K562 (cell line): ENCODE measurements around the gene MAD2L1BP. TPM values are rescaled to one million over a fixed set of nuclear protein-coding genes. Genes with fewer than 3 reads are reported as not detected.

ENCODE experiments used
- BMI1 ChIP-seq: fragments of 150-350 bp; IDR thresholded peaks from 2 replicates; pipeline ENCODE4 v1.6.1; 2014; ENCODE audit warnings: low read length
- ERF ChIP-seq: fragments of 450-650 bp; formaldehyde crosslinking; IDR thresholded peaks from 2 replicates; pipeline ENCODE4 v1.4.0; 2020; ENCODE audit warnings: mild to moderate bottlenecking, mixed read lengths
- HDAC1 ChIP-seq, 2 experiments: fragments of 450-650 bp; IDR thresholded peaks; 2 replicates each; pipeline ENCODE4 v1.6.1; 2016 to 2017; ENCODE audit warnings: inconsistent platforms in 1 of 2, mild to moderate bottlenecking in 1 of 2, moderate library complexity in 1 of 2
- HNRNPH1 ChIP-seq: fragments of 200-400 bp; formaldehyde crosslinking; optimal IDR thresholded peaks from 2 replicates; pipeline ENCODE3; 2017; ENCODE audit warnings: low read depth, mild to moderate bottlenecking, low read length, moderate library complexity
- KAT2B ChIP-seq: IDR thresholded peaks from one replicate; pipeline ENCODE4 v1.6.1; 2012; ENCODE audit warnings: low read depth, mild to moderate bottlenecking, control low read depth, inconsistent platforms, low read length, moderate library complexity
- MECOM ChIP-seq: fragments of 250-450 bp; sonication (Bioruptor Pico); IDR thresholded peaks from 2 replicates; pipeline ENCODE4 v1.8.0; 2022; ENCODE audit warnings: inconsistent platforms
- POLR3A ChIP-seq: IDR thresholded peaks from 2 replicates; pipeline ENCODE4 v1.6.1; 2011; ENCODE audit warnings: borderline replicate concordance, mild to moderate bottlenecking, moderate library complexity; ENCODE audit not compliant: insufficient read length, insufficient read depth; ENCODE audit errors: extremely low read depth
- RUNX1 ChIP-seq: sonication (generic); IDR thresholded peaks from 2 replicates; pipeline ENCODE4 v1.6.1; 2016; ENCODE audit warnings: antibody characterized with exemption, low read depth
- SPI1 ChIP-seq: IDR thresholded peaks from 2 replicates; pipeline ENCODE4 v1.6.1; 2011; ENCODE audit warnings: low read depth, low read length, control low read depth, borderline replicate concordance
- TBP ChIP-seq: optimal IDR thresholded peaks from 2 replicates; pipeline ENCODE3; 2011; ENCODE audit warnings: low read depth, low read length, improper control_type of control experiment
- ZNF175 ChIP-seq: fragments of 200-800 bp; sonication (Bioruptor generic); IDR thresholded peaks from 2 replicates; pipeline ENCODE4 v1.6.1; 2016; ENCODE audit warnings: low read depth, mild to moderate bottlenecking, missing genetic modification characterization, missing compliant biosample characterization
- ZNF586 ChIP-seq: fragments of 450-650 bp; formaldehyde crosslinking; conservative IDR thresholded peaks from 2 replicates; pipeline ENCODE4 v1.4.0; 2020; ENCODE audit warnings: mild to moderate bottlenecking, moderate library complexity
- polyA plus RNA-seq, 8 experiments: library from polyadenylated mRNA; depleted of rRNA in 4 of 8; stranded (reverse) in 5 of 8; unstranded in 3 of 8; fragments of >200 nt; fragmentation: Nextera tagmentation in 2 of 8; fragmentation: Illumina TruSeq in 1 of 8; extraction: Ambion mirVana in 2 of 8; extraction: Trizol in 1 of 8; gene quantifications; 2 replicates each; pipeline versions ENCODE4 v1.2.1 to v1.2.3, GENCODE V29; 2011 to 2014; ENCODE audit warnings: inconsistent platforms in 1 of 8, missing spikeins in 1 of 8
- total RNA-seq, 7 experiments: library from RNA; depleted of rRNA in 6 of 7; stranded (reverse); fragments of >200 nt in 6 of 7; fragmentation: Illumina TruSeq in 2 of 7; extraction: Trizol in 2 of 7; gene quantifications; 2 replicates each; pipeline versions ENCODE4 v1.2.1 to v1.2.3, GENCODE V29; 2011 to 2021; ENCODE audit warnings: low replicate concordance in 1 of 7
- TF ChIP-seq, protein P1 (sequence below): sonication (generic); formaldehyde crosslinking; IDR thresholded peaks from 2 replicates; pipeline ENCODE4 v1.8.0; 2022; ENCODE audit warnings: missing genetic modification reagents, mild to moderate bottlenecking, borderline replicate concordance
- TF ChIP-seq, protein P2 (sequence below): sonication (generic); formaldehyde crosslinking; IDR thresholded peaks from 2 replicates; pipeline ENCODE4 v1.8.1; 2023; ENCODE audit warnings: mild to moderate bottlenecking, missing genetic modification reagents
- TF ChIP-seq, protein P3 (sequence below), 2 experiments: fragments of 450-650 bp in 1 of 2; IDR thresholded peaks; 2 replicates each; pipeline ENCODE4 v1.6.1; 2011 to 2017; ENCODE audit warnings: low read depth in 2 of 2, antibody characterized with exemption in 1 of 2, borderline replicate concordance in 1 of 2, low read length in 1 of 2, mild to moderate bottlenecking in 1 of 2, mixed read lengths in 1 of 2; ENCODE audit not compliant: control insufficient read depth in 1 of 2
- TF ChIP-seq, protein P4 (sequence below): fragments of 450-650 bp; conservative IDR thresholded peaks from 2 replicates; pipeline ENCODE4 v1.6.1; 2016; ENCODE audit warnings: missing genetic modification characterization, low read depth, mild to moderate bottlenecking, control low read depth, missing compliant biosample characterization

Gene MAD2L1BP
- total and polyA plus RNA-seq, 9 of the 15 experiments (the other 6 are each of a cell fraction or from before 2014, with no cell fraction given): 69.7 to 321 (median 111) TPM

DNA sequence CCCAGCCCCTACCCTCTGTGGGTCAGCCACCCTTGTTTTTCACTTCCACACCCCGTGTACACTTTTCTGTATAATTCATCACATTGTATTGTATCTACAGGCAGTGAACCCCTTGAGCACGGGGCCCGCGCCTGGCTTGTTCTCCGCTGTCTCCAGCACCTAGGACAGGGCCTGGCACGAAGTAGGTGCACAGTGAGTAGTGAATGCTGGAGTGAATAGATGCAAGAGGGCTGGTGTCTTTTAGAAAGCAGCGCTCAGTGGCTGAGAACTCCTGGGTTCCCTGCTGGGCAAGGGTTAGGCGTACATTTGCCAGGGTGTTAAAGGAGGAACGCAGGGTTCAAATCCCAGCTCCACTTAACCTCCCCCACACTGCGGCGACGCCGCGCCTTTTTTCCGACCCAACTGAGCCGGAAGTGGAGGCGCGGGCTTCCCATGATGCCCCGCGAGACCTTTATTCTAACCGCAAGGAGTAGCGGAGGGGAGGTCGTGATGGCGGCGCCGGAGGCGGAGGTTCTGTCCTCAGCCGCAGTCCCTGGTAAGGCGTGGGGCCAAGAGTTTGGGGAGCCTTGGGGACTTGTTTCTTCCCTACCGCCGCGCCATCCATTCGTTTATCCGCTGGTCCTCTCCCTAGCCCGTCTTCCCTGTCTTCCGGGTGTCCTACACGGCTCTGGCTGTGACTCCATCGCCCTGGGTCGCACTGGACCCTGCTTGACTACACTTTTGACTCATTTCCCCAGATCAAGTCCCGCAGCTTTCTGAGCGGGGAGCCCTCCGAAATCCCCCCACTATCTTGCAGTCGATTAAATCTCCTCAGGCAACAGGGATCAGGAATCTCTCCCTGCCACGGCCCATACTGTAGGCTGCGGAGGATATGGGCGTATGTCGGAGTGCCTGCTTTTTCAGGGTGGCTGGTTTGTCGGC is at the start of gene MAD2L1BP (continued):
- TF ChIP-seq, protein P1, sequence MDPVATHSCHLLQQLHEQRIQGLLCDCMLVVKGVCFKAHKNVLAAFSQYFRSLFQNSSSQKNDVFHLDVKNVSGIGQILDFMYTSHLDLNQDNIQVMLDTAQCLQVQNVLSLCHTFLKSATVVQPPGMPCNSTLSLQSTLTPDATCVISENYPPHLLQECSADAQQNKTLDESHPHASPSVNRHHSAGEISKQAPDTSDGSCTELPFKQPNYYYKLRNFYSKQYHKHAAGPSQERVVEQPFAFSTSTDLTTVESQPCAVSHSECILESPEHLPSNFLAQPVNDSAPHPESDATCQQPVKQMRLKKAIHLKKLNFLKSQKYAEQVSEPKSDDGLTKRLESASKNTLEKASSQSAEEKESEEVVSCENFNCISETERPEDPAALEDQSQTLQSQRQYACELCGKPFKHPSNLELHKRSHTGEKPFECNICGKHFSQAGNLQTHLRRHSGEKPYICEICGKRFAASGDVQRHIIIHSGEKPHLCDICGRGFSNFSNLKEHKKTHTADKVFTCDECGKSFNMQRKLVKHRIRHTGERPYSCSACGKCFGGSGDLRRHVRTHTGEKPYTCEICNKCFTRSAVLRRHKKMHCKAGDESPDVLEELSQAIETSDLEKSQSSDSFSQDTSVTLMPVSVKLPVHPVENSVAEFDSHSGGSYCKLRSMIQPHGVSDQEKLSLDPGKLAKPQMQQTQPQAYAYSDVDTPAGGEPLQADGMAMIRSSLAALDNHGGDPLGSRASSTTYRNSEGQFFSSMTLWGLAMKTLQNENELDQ (CRISPR knock-in tag): no peak
- TF ChIP-seq BMI1 (no peak), ERF (no peak), ZNF586 (CRISPR knock-in tag) (no peak), KAT2B (no peak), TBP (peak; percentile 90), ZNF175 (CRISPR knock-in tag) (peak; percentile 90), HNRNPH1 (no peak), HDAC1 (IDR thresholded peaks at IDR 0.05) (peak in 1 of 2 experiments; percentile 92; a peak in 2 of 4 replicates), POLR3A (no peak), MECOM (CRISPR knock-in tag) (peak; percentile 83), SPI1 (peak; percentile 46; the same call in 1 of the 2 replicates), RUNX1 (peak; percentile 44; the same call in 1 of the 2 replicates)
- TF ChIP-seq, protein P2, sequence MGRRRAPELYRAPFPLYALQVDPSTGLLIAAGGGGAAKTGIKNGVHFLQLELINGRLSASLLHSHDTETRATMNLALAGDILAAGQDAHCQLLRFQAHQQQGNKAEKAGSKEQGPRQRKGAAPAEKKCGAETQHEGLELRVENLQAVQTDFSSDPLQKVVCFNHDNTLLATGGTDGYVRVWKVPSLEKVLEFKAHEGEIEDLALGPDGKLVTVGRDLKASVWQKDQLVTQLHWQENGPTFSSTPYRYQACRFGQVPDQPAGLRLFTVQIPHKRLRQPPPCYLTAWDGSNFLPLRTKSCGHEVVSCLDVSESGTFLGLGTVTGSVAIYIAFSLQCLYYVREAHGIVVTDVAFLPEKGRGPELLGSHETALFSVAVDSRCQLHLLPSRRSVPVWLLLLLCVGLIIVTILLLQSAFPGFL (CRISPR knock-in tag): no peak
- TF ChIP-seq, protein P3, sequence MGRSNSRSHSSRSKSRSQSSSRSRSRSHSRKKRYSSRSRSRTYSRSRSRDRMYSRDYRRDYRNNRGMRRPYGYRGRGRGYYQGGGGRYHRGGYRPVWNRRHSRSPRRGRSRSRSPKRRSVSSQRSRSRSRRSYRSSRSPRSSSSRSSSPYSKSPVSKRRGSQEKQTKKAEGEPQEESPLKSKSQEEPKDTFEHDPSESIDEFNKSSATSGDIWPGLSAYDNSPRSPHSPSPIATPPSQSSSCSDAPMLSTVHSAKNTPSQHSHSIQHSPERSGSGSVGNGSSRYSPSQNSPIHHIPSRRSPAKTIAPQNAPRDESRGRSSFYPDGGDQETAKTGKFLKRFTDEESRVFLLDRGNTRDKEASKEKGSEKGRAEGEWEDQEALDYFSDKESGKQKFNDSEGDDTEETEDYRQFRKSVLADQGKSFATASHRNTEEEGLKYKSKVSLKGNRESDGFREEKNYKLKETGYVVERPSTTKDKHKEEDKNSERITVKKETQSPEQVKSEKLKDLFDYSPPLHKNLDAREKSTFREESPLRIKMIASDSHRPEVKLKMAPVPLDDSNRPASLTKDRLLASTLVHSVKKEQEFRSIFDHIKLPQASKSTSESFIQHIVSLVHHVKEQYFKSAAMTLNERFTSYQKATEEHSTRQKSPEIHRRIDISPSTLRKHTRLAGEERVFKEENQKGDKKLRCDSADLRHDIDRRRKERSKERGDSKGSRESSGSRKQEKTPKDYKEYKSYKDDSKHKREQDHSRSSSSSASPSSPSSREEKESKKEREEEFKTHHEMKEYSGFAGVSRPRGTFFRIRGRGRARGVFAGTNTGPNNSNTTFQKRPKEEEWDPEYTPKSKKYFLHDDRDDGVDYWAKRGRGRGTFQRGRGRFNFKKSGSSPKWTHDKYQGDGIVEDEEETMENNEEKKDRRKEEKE (IDR thresholded peaks at IDR 0.05; ENCODE audit: borderline replicate concordance in 1 of 2, control insufficient read depth in 1 of 2, low read depth in 2 of 2, low read length in 1 of 2): no peak
- TF ChIP-seq, protein P4, sequence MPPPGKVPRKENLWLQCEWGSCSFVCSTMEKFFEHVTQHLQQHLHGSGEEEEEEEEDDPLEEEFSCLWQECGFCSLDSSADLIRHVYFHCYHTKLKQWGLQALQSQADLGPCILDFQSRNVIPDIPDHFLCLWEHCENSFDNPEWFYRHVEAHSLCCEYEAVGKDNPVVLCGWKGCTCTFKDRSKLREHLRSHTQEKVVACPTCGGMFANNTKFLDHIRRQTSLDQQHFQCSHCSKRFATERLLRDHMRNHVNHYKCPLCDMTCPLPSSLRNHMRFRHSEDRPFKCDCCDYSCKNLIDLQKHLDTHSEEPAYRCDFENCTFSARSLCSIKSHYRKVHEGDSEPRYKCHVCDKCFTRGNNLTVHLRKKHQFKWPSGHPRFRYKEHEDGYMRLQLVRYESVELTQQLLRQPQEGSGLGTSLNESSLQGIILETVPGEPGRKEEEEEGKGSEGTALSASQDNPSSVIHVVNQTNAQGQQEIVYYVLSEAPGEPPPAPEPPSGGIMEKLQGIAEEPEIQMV (tag): no peak
